ENCODE results near the gene APOLD1.

APOLD1 gene

GRCh38 chr12:12748044-12748443 is 37.4 kb upstream of the APOLD1 start:
- H3K27me3 ChIP-seq (ENCODE audit: insufficient read depth, poor library complexity, severe bottlenecking) = no peaks in the 10 kb centered on the region
- no peak overlapping the region for H3K4me3 ChIP-seq (replicated peaks; ENCODE audit: insufficient read depth, low read length)
- no peak for DNase-seq (ENCODE audit: low read depth in 1 of 2, low spot score in 1 of 2)
- TF ChIP-seq GABPA (IDR thresholded peaks at IDR 0.05; ENCODE audit: low read depth) (no peak), POLR2AphosphoS5 (IDR thresholded peaks at IDR 0.05; ENCODE audit: low read depth) (no peak), CTCF (IDR thresholded peaks at IDR 0.05; ENCODE audit: insufficient read depth, low read length) (no peak), REST (IDR thresholded peaks at IDR 0.05; ENCODE audit: insufficient replicate concordance, low read depth) (no peak), SPI1 (IDR thresholded peaks at IDR 0.05; ENCODE audit: borderline replicate concordance, low read depth) (no peak)
- H3K27ac ChIP-seq (replicated peaks) = no peak overlapping the region

GRCh38 chr12:12749433-12749832 is 36.0 kb upstream of the APOLD1 start:
- TF ChIP-seq SPI1 (IDR thresholded peaks at IDR 0.05; ENCODE audit: borderline replicate concordance, low read depth) = no peak
- TF ChIP-seq REST (IDR thresholded peaks at IDR 0.05; ENCODE audit: insufficient replicate concordance, low read depth) = no peak
- TF ChIP-seq POLR2AphosphoS5 (IDR thresholded peaks at IDR 0.05; ENCODE audit: low read depth) = no peak
- no peak for TF ChIP-seq CTCF (IDR thresholded peaks at IDR 0.05; ENCODE audit: insufficient read depth, low read length)
- no peak for TF ChIP-seq GABPA (IDR thresholded peaks at IDR 0.05; ENCODE audit: low read depth)
- no peak for DNase-seq (ENCODE audit: low read depth in 1 of 2, low spot score in 1 of 2)
- Histone ChIP-seq H3K27me3 (ENCODE audit: insufficient read depth, poor library complexity, severe bottlenecking) (no peaks in the 10 kb centered on the region), H3K4me3 (replicated peaks; ENCODE audit: insufficient read depth, low read length) (no peak overlapping the region), H3K27ac (replicated peaks) (no peak overlapping the region)

GRCh38 chr12:12755923-12756322 is 29.5 kb upstream of the APOLD1 start:
- TF ChIP-seq POLR2AphosphoS5 (IDR thresholded peaks at IDR 0.05; ENCODE audit: low read depth) (no peak), GABPA (IDR thresholded peaks at IDR 0.05; ENCODE audit: low read depth) (no peak), SPI1 (IDR thresholded peaks at IDR 0.05; ENCODE audit: borderline replicate concordance, low read depth) (no peak), REST (IDR thresholded peaks at IDR 0.05; ENCODE audit: insufficient replicate concordance, low read depth) (no peak), CTCF (IDR thresholded peaks at IDR 0.05; ENCODE audit: insufficient read depth, low read length) (no peak)
- no peak for DNase-seq (ENCODE audit: low read depth in 1 of 2, low spot score in 1 of 2)
- Histone ChIP-seq H3K27ac (replicated peaks) (no peak overlapping the region), H3K27me3 (ENCODE audit: insufficient read depth, poor library complexity, severe bottlenecking) (no peaks in the 10 kb centered on the region), H3K4me3 (replicated peaks; ENCODE audit: insufficient read depth, low read length) (no peak overlapping the region)

Measured in HL-60 (cell line).